HG03442 (cell line): ENCODE results near the gene ZNF500.

ENCODE experiments used
- ATAC-seq: cut with Tn5 transposase; IDR thresholded peaks from one replicate; pipeline ENCODE4 v1.9.1; 2021; ENCODE audit warnings: mild to moderate bottlenecking, moderate library complexity; ENCODE audit not compliant: unreplicated experiment

ZNF500 gene

DNA sequence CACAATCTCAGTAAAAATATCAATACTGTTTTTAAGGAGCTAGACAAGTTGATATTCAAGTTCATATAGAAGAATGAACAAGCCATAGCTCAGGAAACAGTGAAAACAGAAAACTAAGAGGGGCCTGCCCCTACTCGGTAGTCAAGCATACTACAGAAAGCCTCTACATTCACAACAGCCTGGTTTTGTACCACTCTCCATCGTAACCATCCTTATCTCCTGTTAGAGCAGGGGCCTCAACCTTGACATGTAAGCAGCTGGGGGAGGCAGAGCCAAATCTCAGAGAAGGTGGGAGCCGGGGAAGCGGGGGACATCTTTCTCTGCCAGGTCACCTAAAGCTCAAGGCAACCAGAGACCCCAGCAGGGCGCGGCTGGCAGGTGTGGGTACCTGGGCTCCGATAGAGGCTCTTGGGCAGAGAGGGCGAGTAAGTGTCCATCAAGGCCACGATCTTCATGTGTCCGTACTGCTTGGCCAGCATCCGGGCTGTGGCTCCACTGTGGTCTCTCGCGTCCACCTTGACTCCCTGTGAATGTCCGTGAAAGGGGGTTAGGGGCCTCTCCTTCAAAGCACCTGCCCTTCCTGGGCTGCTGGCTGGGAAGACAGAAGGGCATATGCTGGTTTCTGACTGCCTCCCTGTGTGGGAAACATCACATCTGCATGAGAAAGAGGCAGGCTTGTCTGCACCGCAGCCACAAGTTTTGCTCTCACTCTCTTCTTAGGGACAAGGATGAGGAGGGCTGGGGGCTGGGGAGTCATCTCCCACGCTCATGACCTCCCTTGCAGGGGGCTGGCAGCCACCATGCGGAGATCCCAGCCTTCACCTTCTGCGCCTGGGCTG is 53.1 kb downstream of the ZNF500 start:
- no peak for ATAC-seq

DNA sequence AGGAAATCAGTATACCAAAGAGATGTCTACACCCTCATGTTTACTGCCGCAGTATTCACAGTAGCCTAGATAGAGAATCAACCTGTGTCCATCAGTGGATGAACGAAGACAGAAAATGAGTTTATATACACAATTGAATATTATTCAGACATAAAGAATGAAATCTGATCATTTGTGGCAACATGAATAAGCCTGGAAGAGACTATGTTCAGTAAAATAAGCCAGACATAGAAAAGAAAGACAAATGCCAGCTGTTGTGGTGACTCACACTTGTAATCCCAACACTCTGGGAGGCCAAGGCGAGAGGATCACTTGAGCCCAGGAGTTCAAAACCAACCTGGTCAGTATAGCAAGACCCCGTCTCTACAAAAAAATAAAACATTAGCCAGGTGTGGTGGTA is 57.5 kb downstream of the ZNF500 start:
- ATAC-seq = no peak

DNA sequence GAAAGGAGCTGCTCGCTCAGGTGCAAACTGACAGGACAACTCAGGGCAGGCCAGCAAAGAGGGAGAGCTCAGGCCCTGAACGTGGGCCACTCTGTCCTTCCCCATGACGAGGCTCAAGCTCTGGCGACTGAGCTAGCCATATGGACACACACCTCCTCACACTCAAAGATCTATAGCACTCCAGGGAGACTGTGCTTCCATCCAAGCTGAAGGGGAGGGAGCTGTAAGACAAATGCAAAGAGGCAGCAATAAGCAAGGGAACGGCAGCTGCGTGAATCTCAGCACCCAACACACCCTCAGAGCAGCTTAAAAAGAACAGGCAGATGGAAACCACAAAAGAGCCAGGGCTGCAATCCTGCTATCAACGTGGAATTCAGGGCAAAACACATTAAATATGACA is 60.1 kb downstream of the ZNF500 start:
- ATAC-seq = no peak

DNA sequence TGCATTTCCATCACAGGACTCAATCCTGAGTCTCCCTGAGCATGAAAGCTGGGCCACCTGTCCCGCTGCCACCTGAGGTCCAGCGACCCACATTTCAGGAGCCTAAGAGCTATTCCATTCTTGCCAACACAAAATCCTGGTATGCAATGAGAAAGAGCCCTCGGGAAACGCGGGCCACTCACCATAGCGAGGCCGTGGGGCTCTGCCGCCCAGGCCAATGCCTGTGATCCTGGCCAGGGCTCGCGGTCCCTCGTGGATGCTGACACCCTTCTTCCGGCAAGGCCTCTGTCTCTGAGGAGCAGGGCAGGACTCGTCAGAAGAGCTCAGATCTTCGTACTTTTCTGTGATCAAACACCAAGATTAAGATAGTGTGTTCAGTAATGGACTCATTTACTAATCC is 62.0 kb downstream of the ZNF500 start:
- no peak for ATAC-seq

DNA sequence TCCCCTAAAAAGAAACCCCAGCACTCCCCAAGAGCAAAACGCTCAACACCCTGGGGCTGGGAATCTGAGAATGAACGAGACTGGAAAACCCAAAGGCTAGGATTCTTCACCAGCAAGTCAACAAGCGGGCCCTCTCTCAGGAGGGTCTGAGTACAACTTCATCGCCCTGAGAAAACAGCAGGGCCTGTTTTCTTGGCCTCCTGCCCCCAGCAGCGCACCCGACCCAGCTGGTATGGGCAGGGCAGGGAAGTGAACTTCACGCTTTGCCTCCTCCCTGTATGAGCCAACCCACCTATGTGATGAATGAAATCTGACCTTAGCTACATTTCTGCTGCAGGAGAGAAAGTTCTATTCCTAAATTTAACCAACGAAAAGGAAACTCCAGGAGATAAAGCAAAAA is 62.5 kb downstream of the ZNF500 start:
- no peak for ATAC-seq

DNA sequence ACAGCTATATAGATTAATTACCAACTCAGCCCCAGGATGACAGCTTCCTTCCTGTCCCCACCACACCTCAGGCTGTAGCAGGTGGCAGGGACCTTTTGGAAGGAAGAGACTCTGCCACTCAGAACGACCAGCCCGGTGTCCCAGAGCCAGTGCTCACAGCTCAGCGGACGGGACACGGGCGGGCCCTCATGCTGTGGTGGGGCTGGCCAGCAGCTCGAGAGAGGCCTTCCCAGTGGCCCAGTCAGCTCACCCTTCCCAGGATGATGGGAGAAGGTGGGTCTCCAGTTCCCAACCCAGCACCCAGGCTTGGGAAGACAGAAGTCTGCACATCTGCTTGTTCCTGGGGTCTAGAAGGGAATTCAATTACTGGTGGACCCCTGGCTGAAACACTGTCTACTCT is 63.1 kb downstream of the ZNF500 start:
- ATAC-seq = no peak

DNA sequence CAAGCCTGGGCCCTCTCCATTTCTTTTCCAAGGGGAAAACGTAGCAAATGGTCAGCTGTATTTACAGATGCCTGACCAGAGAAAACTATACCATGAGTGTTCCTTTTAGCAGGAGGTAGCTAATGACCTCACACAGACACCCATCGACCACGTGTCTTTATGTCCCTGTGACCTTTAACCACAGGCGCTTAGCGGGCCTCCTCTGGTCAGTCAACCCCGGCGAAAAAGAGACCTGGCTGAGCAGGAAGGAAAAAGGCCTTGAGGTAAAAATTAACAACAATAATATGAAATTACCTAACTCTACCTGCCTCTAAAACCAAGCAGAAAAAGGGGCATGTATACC is 64.5 kb downstream of the ZNF500 start:
- ATAC-seq = no peak

DNA sequence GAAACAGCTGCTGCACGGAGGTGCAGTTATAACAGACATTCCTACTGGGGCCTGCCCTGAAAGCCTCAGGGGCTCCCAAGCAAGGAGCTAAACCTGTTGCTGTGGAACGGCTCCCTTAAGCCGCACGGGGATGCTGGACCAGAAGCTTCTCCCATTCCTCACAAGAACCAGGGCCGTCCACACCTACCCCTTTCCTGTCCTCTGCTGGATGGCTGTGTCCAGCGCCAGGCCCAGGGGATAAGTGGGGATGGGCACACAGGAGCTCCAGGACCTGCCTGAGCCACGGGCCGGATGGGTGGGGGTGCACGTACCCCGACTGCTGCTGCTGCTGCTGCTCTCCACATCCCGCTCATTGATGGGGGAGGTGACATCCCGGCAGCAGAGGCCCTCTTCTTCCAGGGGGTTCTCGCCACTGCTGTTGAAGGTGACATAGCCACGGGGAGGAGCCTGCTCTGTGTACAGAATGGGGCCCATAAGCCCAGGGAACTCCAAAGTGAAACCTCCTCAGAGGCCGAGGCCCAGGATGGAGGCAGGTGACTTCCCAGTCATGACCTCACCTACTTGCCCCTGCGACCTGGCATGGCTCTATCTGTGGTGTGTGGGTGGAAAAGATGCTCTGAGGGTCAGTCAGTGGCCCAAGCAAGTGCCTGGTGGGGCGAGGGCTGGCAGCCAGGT is 65.0 kb downstream of the ZNF500 start:
- no peak for ATAC-seq

DNA sequence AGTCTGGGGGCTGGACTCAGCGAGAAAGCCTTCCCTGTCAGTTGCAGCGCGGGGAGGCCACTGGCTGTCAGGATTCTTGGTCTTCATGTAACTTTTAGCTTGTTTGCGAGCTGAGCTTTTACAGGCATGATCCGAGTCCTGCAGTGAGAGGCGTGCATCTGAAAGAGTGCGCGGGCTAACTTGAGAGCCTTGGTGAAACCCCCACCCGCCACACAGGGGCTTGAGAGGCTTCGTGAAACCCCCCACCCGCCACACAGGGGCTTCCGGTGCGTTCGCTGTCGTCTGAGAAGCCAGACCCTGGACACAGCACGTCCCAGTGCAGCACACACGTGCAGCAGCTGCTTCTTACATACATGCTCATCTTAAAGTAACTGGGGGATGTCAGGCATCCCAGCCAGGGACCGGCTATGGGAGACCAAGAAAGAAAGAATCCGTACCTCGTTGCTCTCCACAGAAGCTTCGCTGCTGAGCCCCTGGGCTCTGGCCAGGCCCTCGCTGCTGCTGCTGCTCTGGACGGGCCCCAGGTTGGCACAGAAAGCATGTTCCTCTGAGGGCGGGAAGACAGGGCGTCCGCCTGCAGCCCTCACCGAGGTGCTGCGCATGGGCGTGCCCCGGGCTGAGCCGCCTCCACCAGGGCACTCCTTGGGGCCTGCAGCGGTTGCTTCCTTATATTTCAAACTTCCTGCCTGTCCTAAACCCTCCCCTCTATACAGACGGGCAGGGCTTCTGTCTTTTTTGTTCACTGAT is 65.8 kb downstream of the ZNF500 start:
- no peak for ATAC-seq

DNA sequence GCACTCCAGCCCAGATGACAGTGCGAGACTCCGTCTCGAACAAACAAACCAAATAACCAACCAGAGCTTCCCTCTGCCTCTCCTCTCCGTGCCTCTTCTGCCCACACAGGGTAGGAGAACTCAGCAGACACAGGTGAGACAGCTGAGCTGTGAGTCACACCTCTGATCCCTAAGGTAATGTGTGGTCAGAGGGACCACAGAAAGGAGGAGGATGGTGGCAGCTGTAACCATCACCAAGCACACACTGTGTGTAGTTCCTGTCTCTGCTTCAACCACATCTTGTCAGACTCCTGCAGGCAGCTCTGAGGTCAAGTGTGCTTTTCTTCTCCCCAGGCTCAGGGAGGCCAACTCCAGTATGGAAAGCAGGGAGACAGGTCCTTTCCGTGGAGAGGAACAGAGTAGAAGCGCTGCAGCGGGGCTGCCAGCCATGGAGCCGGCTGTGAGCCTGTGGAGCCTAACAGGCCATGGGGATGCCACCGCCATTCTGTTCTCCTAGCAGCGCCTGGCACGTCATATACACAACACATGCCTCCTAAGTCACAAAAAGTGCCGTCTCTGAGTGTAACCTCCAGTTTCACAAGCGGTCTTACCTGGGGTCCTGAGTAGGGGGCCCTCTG is 66.5 kb downstream of the ZNF500 start:
- no peak for ATAC-seq

DNA sequence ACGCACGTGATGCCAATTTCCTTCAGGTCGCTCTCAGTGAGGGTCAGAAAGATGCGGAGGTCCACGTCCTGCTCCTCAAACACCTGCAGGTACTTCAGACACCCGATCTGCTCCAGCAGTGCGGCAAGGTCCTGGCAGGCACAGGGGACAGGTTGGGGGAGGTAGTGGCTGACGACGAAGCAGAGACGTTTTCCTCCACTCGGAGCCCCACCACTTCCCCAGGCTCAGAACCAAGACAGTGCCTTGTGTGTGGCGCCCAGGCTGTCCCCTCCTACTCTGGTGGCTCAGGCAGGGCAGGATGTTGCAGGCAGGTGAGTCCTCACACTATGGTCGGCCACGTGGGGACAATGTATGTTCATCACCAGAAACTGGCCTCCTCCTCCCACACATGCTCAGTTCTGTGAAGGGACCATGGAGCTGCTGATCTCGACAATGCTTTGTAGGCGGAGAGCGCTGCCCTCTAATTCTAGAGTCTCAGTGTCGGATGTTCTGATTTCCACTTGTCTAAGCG is 67.9 kb downstream of the ZNF500 start:
- ATAC-seq = no peak

DNA sequence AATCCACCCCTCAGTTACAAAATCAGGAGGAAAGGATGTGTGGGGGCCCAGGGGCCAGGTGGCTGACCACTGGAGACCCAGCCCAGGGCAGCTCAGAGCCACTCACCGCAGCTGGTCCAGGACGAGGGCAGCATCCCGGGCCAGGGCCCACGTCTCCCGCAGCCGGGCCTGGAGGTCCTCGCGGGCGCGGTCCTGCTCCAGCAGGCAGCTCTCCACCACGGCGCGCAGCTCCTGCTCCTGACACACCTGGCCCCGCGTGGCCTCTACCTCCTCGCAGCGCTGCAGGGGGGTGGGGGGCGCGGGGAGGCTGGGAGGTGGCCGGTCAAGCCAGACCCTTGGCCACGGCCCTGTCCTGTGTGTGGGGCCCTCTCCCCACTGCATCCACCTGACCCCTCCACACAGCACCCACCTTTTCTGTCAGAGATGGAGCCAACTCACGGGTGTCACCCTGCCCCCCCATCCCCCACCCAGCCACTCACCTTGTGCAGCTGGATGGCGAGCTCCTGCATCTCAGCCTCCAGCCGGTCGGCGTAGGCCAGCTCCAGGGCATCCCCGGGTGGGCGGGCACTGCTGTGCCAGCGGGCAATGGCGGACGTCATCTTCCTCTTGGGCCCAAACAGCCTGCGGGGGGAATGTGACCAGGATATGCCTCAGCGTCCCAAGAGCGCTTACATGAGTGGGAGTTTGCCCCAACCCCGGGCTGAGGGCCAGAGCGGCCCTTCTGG is 68.5 kb downstream of the ZNF500 start:
- no peak for ATAC-seq
